GM19239 (cell line): ENCODE measurements around the gene ZSCAN22.
"Not testable (repeated sequence)": the region's sequence is repeated elsewhere in the genome, so short reads cannot be mapped to it uniquely, and the experiment has no call there.

ENCODE experiments used
- DNase-seq: peaks from one replicate; pipeline ENCODE4 v3.0.0; 2011; ENCODE audit warnings: low spot score; ENCODE audit not compliant: insufficient read length
- FAIRE-seq: peaks from 2 replicates; lab custom pipeline; 2011; peaks lifted over from hg19 to GRCh38; lab: Jason Lieb, UNC

The ZSCAN22 gene

DNA sequence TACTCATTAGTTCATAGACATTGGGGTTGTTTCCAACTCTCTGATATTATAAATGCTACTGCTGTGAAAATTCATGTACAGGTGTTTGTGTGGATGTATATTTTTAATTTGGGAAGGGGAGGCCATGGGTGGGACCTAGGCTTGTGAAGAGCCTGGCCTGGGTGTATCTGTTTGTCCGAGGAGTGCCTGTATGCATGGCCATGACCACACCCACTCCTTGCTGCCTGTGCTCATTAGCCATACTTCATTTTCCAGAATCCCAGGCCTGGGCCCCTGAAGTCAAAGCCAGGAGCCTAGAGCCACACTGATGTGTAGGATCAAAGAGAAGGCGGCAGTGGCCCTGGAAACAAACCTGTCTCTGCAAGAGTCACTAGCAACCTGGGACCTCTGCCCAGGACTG, 11.2 kb upstream of the ZSCAN22 start:
- no peak for DNase-seq
- no peak for FAIRE-seq

DNA sequence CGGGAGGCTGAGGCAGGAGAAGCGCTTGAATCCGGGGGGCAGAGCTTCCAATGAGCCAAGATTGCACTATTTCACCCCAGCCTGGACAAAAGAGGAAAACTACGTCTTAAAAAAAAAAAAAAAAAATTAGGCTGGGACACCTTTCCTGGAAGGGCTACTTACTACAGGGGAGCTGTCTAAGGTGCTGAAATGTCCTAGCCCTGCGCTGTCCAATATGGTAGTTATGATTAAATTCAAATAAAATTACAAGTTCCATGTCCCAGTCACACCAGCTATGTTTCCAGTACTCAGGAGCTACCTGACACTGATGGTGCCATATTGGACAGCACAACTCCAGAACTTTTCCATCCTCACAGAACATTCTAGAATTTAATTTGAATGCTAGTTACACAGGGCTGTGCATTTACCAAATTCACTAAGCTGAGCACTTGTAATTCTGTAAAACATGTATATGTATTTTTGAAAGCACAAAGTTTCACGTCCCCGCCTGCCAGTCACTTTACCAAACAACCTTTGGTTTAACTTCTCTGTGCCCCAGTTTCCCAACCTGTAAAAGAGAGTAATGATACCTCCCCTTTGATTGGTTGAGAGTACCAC, 9.2 kb upstream of the ZSCAN22 start:
- no peak for DNase-seq
- FAIRE-seq: no peak

DNA sequence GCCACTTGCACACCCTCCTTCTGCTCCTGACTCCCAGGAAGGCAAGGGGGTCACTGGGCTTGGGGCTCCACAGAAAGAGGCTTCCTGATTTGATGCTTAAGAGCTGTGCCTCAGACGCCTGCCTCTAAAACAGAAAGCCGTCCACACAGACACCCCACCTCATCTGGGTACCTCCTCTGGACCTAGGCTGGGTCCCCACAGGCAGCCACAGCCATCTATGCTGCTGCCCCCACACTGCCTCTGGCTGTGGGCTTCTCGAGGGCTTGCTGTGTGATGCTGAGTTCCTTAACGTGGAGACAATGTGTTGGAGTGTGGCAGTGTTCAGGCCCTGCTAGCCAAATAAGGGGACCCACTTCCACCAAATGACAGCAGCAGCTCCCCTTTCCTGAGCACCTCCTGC, 8.5 kb upstream of the ZSCAN22 start:
- DNase-seq (no peak), FAIRE-seq (no peak)

- DNase-seq (no peak), FAIRE-seq (no peak)
Observed at GRCh38 chr19:58319241-58319640, 7.6 kb upstream of the ZSCAN22 start.

DNA sequence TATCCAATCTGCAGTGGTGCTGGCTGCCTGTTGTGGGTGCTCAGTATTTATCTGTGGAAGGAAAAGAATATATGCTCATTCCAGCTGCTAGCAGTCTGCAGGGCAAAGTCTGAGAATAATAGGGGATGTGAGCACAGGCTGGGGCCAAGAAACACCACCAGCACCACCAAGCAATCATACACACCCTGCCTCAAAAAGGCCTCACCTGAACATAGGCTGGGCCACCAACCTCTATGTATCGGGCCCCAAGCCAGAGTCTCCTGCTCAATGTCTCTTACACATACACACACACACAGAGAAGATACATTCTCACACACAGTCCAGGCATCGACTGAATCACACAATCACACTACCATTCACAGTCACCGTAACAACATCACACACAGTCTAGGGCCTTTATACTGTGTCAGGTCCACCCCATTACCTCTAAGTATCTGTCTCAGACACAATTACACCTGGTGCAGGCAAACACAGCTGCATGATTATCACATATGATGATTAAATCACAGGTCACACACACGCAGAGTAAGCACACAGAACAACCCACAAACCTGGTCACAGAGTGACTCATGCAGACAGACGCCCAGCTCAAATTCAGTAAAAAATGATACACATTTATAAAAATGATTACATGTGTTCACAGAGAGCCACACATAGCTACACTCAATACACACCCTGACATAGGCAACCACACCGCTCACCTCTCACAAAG, 1.3 kb upstream of the ZSCAN22 start:
- FAIRE-seq (no peak), DNase-seq (no peak)

DNA sequence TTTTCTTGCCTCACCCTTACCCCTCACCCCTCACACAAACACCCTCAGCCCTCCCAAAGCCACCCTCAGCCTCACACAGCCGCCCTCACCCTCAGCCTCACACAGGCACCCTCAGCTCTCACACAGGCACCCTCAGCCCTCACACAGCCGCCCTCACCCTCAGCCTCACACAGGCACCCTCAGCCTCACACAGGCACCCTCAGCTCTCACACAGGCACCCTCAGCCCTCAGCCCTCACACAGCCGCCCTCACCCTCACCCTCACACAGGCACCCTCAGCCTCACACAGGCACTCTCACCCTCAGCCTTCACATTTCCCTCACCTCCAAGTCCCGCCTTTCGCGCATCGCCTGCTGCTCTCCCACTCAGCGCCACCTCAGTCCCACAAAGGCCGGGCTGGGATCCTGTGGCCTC, 287 bp upstream of the ZSCAN22 start:
- FAIRE-seq: peak; percentile 59

GRCh38 chr19:58328999-58329398, 2.2 kb downstream of the ZSCAN22 start:
- no peak for FAIRE-seq
- DNase-seq: no peak

More for the DNA sequence above, 287 bp upstream of the ZSCAN22 start:
- no peak for DNase-seq

DNA sequence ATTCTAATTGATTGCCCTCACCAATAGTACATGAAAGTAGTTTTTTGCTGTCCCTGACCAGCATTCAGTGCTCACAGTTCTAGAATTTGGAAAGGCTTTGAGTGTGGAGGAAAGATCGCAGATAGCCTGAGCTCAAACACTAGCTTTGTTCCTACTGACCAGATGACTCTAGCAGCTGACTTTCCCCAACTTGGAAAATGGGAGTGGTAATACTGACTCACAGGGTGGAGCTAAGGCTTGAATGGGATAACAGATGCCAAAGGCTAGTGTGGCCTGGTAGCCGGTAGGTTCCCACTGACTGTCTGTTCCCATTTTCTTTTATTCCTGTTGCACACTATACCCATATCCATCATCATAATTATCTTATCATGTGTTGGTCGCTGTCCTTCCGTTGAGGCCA, 3.7 kb downstream of the ZSCAN22 start:
- DNase-seq (no peak), FAIRE-seq (no peak)

DNA sequence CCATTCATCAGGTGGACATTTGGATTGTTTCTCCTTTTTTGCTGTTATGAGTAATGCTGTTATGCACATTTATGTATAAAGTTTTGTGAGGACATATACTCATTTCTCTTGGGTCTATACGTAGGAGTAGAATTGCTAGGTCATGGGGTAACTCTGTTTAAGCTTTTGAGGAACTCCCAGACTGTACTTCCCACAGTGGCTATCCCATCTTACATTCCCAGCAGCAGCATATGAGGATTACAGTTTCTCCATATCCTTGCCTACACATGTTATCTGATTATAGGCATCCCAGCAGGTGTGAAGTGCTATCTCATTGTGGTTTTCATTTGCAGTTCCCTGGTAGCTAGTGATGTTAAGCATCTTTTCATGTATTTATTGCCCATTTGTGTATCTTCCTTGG, 5.9 kb downstream of the ZSCAN22 start:
- DNase-seq: no peak
- no peak for FAIRE-seq

DNA sequence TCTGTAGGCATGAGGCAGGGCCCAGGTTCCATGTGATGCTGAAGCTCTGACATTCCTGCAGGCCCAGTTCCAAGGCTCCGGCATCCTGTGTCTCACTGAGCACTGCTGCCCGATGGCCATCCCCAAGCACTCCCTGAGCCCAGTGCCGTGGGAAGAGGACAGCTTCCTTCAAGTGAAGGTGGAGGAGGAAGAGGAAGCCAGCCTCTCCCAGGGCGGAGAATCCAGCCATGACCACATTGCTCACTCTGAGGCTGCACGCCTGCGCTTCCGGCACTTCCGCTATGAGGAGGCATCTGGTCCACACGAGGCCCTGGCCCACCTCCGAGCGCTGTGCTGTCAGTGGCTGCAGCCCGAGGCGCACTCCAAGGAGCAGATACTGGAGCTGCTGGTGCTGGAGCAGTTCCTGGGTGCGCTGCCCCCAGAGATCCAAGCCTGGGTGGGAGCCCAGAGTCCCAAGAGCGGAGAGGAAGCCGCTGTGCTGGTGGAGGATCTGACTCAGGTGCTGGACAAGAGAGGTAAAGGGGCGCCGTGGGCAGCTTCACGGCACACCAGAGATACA, 8.0 kb downstream of the ZSCAN22 start:
- FAIRE-seq: no peak
- DNase-seq: no peak

GRCh38 chr19:58335630-58336029, 8.8 kb downstream of the ZSCAN22 start:
- DNase-seq (no peak), FAIRE-seq (no peak)

- DNase-seq (no peak), FAIRE-seq (no peak)
Observed at GRCh38 chr19:58336216-58336615, 9.4 kb downstream of the ZSCAN22 start.

DNA sequence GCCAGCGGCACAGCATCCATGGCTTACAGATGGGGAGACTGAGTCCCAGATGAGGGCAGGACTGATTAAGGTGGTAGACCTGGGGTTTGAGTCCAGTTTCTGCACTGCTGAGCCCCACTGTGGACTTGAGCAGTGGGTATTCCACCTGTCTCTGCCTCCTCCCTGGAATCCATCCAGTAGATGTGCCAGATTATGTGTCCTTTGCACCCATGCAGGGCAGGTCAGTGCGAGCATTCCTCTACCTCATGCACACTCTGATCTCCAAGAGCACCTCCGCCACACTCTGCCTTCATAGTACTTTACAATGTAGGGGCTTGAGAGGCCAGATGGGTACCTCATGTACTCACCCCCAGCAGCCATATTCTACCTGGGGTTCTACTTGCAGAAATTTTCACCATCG, 10.0 kb downstream of the ZSCAN22 start:
- FAIRE-seq (no peak), DNase-seq (no peak)

- no peak for DNase-seq
- FAIRE-seq: no peak
Observed at GRCh38 chr19:58338336-58338735, 11.5 kb downstream of the ZSCAN22 start.

DNA sequence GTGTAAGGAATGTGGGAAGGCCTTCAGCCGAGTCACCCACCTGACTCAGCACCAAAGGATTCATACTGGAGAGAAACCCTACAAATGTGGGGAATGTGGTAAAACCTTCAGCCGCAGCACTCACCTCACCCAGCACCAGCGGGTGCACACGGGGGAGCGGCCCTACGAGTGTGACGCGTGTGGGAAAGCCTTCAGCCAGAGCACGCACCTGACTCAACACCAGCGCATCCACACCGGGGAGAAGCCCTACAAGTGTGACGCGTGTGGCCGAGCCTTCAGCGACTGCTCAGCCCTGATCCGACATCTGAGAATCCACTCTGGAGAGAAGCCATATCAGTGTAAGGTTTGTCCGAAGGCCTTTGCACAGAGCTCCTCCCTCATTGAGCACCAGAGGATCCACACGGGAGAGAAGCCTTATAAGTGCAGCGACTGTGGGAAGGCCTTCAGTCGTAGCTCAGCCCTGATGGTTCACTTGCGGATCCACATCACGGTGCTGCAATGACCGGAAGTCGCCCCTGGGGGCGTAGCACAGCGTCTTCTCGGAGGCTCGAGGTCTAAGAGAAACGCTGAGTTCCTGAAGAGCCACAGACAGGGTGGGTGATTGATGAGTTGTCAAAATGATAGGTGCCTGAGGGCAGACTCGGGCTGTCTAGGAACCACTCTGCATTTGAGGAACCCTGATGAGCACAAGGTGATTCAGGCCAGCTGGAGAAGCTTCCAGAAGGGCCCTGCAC, 12.2 kb downstream of the ZSCAN22 start:
- no peak for DNase-seq

GRCh38 chr19:58345558-58345957, 18.8 kb downstream of the ZSCAN22 start:
- DNase-seq (no peak), FAIRE-seq (no peak)

More for the DNA sequence above, 12.2 kb downstream of the ZSCAN22 start:
- no peak for FAIRE-seq

- FAIRE-seq (peak; percentile 78), DNase-seq (peak; percentile 95)
Observed at GRCh38 chr19:58346961-58347929, 20.5 kb downstream of the ZSCAN22 start.

DNA sequence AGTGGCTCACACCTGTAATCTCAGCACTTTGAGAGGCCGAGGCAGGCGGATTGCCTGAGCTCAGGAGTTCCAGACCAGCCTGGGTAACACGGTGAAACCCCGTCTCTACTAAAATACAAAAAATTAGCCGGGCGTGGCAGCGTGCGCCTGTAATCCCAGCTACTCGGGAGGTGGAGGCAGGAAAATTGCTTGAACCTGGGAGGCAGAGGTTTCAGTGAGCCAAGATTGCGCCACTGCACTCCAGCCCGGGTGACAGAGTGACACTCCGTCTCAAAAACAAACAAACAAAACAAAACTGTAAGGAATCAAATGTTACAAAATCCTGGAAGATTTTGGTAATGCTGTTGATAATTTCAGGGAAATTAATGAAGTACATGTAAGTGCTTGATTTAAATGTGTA, 21.3 kb downstream of the ZSCAN22 start:
- peak; percentile 70 for FAIRE-seq

DNA sequence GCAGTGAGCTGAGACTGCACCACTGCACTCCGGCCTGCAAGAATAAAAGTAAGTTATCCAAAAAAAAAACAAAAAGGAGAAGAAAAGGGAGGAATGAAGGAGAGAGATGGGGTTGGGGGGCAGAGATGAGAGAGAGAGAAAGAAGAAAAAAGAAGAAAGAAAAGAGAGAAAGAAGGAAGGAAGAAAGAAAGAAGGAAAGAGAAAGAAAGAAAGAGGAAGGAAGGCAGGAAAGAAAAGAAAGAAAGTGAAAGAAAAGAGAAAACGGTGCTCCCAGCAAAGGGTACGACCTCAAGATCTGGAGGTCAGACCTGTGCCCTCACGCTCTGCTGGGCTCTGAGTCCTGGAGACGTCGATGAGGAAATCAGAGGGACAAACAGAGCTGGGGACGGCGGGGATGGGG, 22.8 kb downstream of the ZSCAN22 start:
- FAIRE-seq (no peak), DNase-seq (no peak)

More for the DNA sequence above, 21.3 kb downstream of the ZSCAN22 start:
- not testable (repeated sequence) for DNase-seq
